Measurements from ENCODE around the gene HSD17B4. TPM values are rescaled to one million over a fixed set of nuclear protein-coding genes. Genes with fewer than 3 reads are reported as not detected.
"Not testable (repeated sequence)": the region's sequence is repeated elsewhere in the genome, so short reads cannot be mapped to it uniquely, and the experiment has no call there.

HSD17B4 gene
- total RNA-seq, 1 experiment from 2014 or later: 362 TPM

DNA sequence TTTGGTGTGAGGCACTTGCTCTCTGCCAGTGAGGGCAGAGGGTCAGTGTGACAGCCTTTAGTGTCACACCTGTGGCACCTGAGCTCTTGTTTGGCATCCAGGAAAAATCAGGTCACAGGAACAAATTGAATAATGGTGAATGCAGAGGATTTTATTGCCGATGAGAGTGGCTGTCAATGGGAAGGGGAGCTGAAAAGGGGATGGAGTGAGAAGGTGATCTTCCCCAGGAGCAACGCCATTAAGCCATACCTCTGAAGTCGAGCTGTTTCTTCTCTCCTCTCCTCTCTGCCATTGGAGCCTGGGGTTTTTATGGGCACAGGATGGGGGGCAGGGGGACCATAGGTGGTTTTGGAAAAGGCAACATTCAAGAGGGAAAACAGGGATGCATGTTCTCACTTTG lies 2.4 kb upstream of the HSD17B4 start (continued):
- TF ChIP-seq, protein P1, sequence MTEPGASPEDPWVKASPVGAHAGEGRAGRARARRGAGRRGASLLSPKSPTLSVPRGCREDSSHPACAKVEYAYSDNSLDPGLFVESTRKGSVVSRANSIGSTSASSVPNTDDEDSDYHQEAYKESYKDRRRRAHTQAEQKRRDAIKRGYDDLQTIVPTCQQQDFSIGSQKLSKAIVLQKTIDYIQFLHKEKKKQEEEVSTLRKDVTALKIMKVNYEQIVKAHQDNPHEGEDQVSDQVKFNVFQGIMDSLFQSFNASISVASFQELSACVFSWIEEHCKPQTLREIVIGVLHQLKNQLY (CRISPR knock-in tag; IDR thresholded peaks at IDR 0.05): no peak
- TF ChIP-seq USF1 (CRISPR knock-in tag; IDR thresholded peaks at IDR 0.05): no peak
- TF ChIP-seq SOX15 (CRISPR knock-in tag; IDR thresholded peaks at IDR 0.05): no peak
- no peak for TF ChIP-seq TEAD4 (CRISPR knock-in tag; IDR thresholded peaks at IDR 0.05)
- TF ChIP-seq CDX4 (CRISPR knock-in tag; IDR thresholded peaks at IDR 0.05; ENCODE audit: borderline replicate concordance): no peak
- no peak for TF ChIP-seq FOXJ3 (CRISPR knock-in tag; IDR thresholded peaks at IDR 0.05; ENCODE audit: borderline replicate concordance)

GRCh38 chr5:119450627-119451026 lies 1.7 kb upstream of the HSD17B4 start:
- POLR2A ChIA-PET; H3K4me3 Mint-ChIP-seq; H3K27ac Mint-ChIP-seq; ATAC-seq; DNase-seq (ENCODE audit: low spot score); H3K27me3 Mint-ChIP-seq (ENCODE audit: low read depth): not testable (repeated sequence)
- Mint-ChIP-seq H3K36me3 (peaks cover 30% of the 10 kb centered on the region), H3K4me1 (peaks cover 33% of the 10 kb centered on the region), H3K9me3 (peaks cover 29% of the 10 kb centered on the region)
- CTCF ChIA-PET: interaction anchor here (1.3 kb wide), 1 partner anchor 26 kb away, joined by 3 read pairs; no protein-coding TSS in a partner anchor

- ChIA-PET CTCF (interaction anchor here (0.6 to 2.6 kb wide), 13 partner anchors 9 to 593 kb away, joined by 3 to 11 read pairs (median 3); partner anchors contain the start of gene DTWD2), POLR2A (interaction anchor here (0.6 to 0.9 kb wide), 2 partner anchors 19 to 183 kb away, joined by 3 to 4 read pairs; no protein-coding TSS in a partner anchor)
- peaks cover 32% of the 10 kb centered on the region for H3K36me3 Mint-ChIP-seq
- TF ChIP-seq CDX4 (CRISPR knock-in tag; IDR thresholded peaks at IDR 0.05; ENCODE audit: borderline replicate concordance): no peak
- TF ChIP-seq, protein P2, sequence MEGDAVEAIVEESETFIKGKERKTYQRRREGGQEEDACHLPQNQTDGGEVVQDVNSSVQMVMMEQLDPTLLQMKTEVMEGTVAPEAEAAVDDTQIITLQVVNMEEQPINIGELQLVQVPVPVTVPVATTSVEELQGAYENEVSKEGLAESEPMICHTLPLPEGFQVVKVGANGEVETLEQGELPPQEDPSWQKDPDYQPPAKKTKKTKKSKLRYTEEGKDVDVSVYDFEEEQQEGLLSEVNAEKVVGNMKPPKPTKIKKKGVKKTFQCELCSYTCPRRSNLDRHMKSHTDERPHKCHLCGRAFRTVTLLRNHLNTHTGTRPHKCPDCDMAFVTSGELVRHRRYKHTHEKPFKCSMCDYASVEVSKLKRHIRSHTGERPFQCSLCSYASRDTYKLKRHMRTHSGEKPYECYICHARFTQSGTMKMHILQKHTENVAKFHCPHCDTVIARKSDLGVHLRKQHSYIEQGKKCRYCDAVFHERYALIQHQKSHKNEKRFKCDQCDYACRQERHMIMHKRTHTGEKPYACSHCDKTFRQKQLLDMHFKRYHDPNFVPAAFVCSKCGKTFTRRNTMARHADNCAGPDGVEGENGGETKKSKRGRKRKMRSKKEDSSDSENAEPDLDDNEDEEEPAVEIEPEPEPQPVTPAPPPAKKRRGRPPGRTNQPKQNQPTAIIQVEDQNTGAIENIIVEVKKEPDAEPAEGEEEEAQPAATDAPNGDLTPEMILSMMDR (IDR thresholded peaks at IDR 0.05): peak; percentile 45; the same call in 1 of the 2 replicates
- TF ChIP-seq, protein P3, sequence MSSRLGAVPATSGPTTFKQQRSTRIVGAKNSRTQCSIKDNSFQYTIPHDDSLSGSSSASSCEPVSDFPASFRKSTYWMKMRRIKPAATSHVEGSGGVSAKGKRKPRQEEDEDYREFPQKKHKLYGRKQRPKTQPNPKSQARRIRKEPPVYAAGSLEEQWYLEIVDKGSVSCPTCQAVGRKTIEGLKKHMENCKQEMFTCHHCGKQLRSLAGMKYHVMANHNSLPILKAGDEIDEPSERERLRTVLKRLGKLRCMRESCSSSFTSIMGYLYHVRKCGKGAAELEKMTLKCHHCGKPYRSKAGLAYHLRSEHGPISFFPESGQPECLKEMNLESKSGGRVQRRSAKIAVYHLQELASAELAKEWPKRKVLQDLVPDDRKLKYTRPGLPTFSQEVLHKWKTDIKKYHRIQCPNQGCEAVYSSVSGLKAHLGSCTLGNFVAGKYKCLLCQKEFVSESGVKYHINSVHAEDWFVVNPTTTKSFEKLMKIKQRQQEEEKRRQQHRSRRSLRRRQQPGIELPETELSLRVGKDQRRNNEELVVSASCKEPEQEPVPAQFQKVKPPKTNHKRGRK (CRISPR knock-in tag; IDR thresholded peaks at IDR 0.05; ENCODE audit: borderline replicate concordance): no peak
- no peak for DNase-seq (ENCODE audit: low spot score)
- H3K4me1 Mint-ChIP-seq: peaks cover 42% of the 10 kb centered on the region
- no peak overlapping the region for H3K27ac Mint-ChIP-seq
- no peak overlapping the region for H3K4me3 Mint-ChIP-seq
- H3K27me3 Mint-ChIP-seq (ENCODE audit: low read depth): no peaks in the 10 kb centered on the region; the same call in none of the 2 replicates
- peaks cover 29% of the 10 kb centered on the region for H3K9me3 Mint-ChIP-seq
- ATAC-seq: no peak
These were observed 736 bp upstream of the HSD17B4 start for GRCh38 chr5:119451561-119451960.

- DNase-seq (ENCODE audit: low spot score) (no peak), ATAC-seq (no peak)
- Mint-ChIP-seq H3K4me3 (peak overlapping the region; percentile 88), H3K9me3 (peaks cover 29% of the 10 kb centered on the region), H3K4me1 (peaks cover 43% of the 10 kb centered on the region), H3K36me3 (peaks cover 34% of the 10 kb centered on the region), H3K27ac (peak overlapping the region; percentile 83), H3K27me3 (ENCODE audit: low read depth) (no peaks in the 10 kb centered on the region; the same call in none of the 2 replicates)
- POLR2A ChIA-PET: interaction anchor here (0.6 to 0.9 kb wide), 3 partner anchors 12 to 184 kb away, joined by 3 to 4 read pairs (median 3); no protein-coding TSS in a partner anchor
- CTCF ChIA-PET: interaction anchor here (1.1 to 2.6 kb wide), 7 partner anchors 13 to 464 kb away, joined by 3 to 11 read pairs (median 4); partner anchors contain the start of gene DTWD2
- TF ChIP-seq JUN (CRISPR knock-in tag; IDR thresholded peaks at IDR 0.05) (no peak), E2F1 (CRISPR knock-in tag; IDR thresholded peaks at IDR 0.05) (no peak), ZNF138 (CRISPR knock-in tag; conservative IDR thresholded peaks at IDR 0.05) (no peak), ZNF396 (CRISPR knock-in tag; IDR thresholded peaks at IDR 0.05; ENCODE audit: borderline replicate concordance) (no peak), HMGA2 (CRISPR knock-in tag; IDR thresholded peaks at IDR 0.05) (no peak), SP1 (CRISPR knock-in tag; conservative IDR thresholded peaks at IDR 0.05) (no peak), PREB (CRISPR knock-in tag; IDR thresholded peaks at IDR 0.05; ENCODE audit: borderline replicate concordance) (no peak), GTF2I (CRISPR knock-in tag; conservative IDR thresholded peaks at IDR 0.05) (no peak), FOXJ3 (CRISPR knock-in tag; IDR thresholded peaks at IDR 0.05; ENCODE audit: borderline replicate concordance) (no peak), TEAD4 (CRISPR knock-in tag; IDR thresholded peaks at IDR 0.05) (no peak), ATF2 (CRISPR knock-in tag; IDR thresholded peaks at IDR 0.05; ENCODE audit: borderline replicate concordance, low read depth) (no peak)
These were observed 281 bp upstream of the HSD17B4 start for GRCh38 chr5:119452060-119452372.

All from WTC11 (cell line).